Stimulated activated CD8-positive, alpha-beta memory T cell treated with anti-CD3 and anti-CD28 coated beads, Interleukin-4, amount 100 ng/mL, for 48 hours (primary cell): Measurements from ENCODE around the gene SPA17.

Source experiments
- DNase-seq: peaks from one replicate; pipeline ENCODE4 v3.0.0-alpha.2; 2020

SPA17 gene

GRCh38 chr11:124673333-124674167 lies at the start of gene SPA17, which contains the start of gene SIAE:
SPA17 (plus strand) TSS chr11:124673904; CDS start chr11:124675265, 1,361 bp downstream.
SIAE (minus strand) TSS chr11:124673739; CDS start chr11:124673708, 31 bp downstream.
- peak; percentile 95 for DNase-seq

GRCh38 chr11:124625504-124626168 lies 48.1 kb upstream of the SPA17 start:
- no peak for DNase-seq

- DNase-seq: no peak
These were observed 46.2 kb upstream of the SPA17 start for GRCh38 chr11:124627546-124627945.

GRCh38 chr11:124629961-124630360 lies 43.7 kb upstream of the SPA17 start:
- no peak for DNase-seq

- no peak for DNase-seq
These were observed 40.3 kb upstream of the SPA17 start for GRCh38 chr11:124633355-124633754.

- no peak for DNase-seq
These were observed 37.8 kb upstream of the SPA17 start for GRCh38 chr11:124635932-124636331.

- no peak for DNase-seq
These were observed 35.2 kb upstream of the SPA17 start for GRCh38 chr11:124638500-124638899.

- no peak for DNase-seq
These were observed 34.5 kb upstream of the SPA17 start for GRCh38 chr11:124639186-124639585.

GRCh38 chr11:124640666-124641065 lies 33.0 kb upstream of the SPA17 start:
- no peak for DNase-seq

GRCh38 chr11:124642628-124643027 lies 31.1 kb upstream of the SPA17 start:
- DNase-seq: no peak

- DNase-seq: no peak
These were observed 30.6 kb upstream of the SPA17 start for GRCh38 chr11:124643042-124643604.

GRCh38 chr11:124643605-124644425 lies 29.9 kb upstream of the SPA17 start:
- DNase-seq: no peak

- DNase-seq: peak; percentile 28
These were observed 29.1 kb upstream of the SPA17 start for GRCh38 chr11:124644426-124645280.

GRCh38 chr11:124646148-124646547 lies 27.6 kb upstream of the SPA17 start:
- DNase-seq: no peak

GRCh38 chr11:124648610-124649009 lies 25.1 kb upstream of the SPA17 start:
- no peak for DNase-seq

- DNase-seq: no peak
These were observed 16.7 kb upstream of the SPA17 start for GRCh38 chr11:124656774-124657630.

- no peak for DNase-seq
These were observed 15.8 kb upstream of the SPA17 start for GRCh38 chr11:124657904-124658303.

- no peak for DNase-seq
These were observed 15.2 kb upstream of the SPA17 start for GRCh38 chr11:124658501-124658900.

GRCh38 chr11:124658986-124659385 lies 14.7 kb upstream of the SPA17 start:
- no peak for DNase-seq

- DNase-seq: no peak
These were observed 12.2 kb upstream of the SPA17 start for GRCh38 chr11:124661553-124661952.

GRCh38 chr11:124662106-124662505 lies 11.6 kb upstream of the SPA17 start:
- DNase-seq: no peak
